GM18505 (cell line): ENCODE data around the gene FZD7.

ENCODE experiments used
- ATAC-seq: cut with Tn5 transposase; IDR thresholded peaks from one replicate; pipeline ENCODE4 v1.9.1; 2021; ENCODE audit not compliant: unreplicated experiment
- POLR2A ChIP-seq: IDR thresholded peaks from 4 replicates; pipeline ENCODE4 v1.6.1; 2011; ENCODE audit warnings: borderline replicate concordance; ENCODE audit not compliant: insufficient read depth, insufficient read length; ENCODE audit errors: extremely low read depth

The FZD7 gene

GRCh38 chr2:202072737-202073401 lies 39.2 kb downstream of the FZD7 start, which contains the start of gene KIAA2012:
Gene KIAA2012, plus strand, starts transcription at chr2:202073255. Its CDS starts 373 bp downstream, at chr2:202073628.
- no peak for ATAC-seq

GRCh38 chr2:202074324-202074723 lies 40.7 kb downstream of the FZD7 start:
- no peak for TF ChIP-seq POLR2A
- ATAC-seq, result no peak

More at GRCh38 chr2:202072737-202073401, 39.2 kb downstream of the FZD7 start, which contains the start of gene KIAA2012:
- TF ChIP-seq POLR2A, result no peak

GRCh38 chr2:202079310-202079709 lies 45.7 kb downstream of the FZD7 start:
- ATAC-seq, result no peak
- no peak for TF ChIP-seq POLR2A

GRCh38 chr2:202084265-202084664 lies 50.6 kb downstream of the FZD7 start:
- ATAC-seq, result no peak

More at GRCh38 chr2:202084265-202084664, 50.6 kb downstream of the FZD7 start:
- TF ChIP-seq POLR2A, result no peak
